ENCODE measurements around the gene SHMT2. TPM values are rescaled to one million over a fixed set of nuclear protein-coding genes. Genes with fewer than 3 reads are reported as not detected.

The SHMT2 gene
- total RNA-seq, 4 donors from 2014 or later, result 41.3 to 107 (median 46.4) TPM

DNA sequence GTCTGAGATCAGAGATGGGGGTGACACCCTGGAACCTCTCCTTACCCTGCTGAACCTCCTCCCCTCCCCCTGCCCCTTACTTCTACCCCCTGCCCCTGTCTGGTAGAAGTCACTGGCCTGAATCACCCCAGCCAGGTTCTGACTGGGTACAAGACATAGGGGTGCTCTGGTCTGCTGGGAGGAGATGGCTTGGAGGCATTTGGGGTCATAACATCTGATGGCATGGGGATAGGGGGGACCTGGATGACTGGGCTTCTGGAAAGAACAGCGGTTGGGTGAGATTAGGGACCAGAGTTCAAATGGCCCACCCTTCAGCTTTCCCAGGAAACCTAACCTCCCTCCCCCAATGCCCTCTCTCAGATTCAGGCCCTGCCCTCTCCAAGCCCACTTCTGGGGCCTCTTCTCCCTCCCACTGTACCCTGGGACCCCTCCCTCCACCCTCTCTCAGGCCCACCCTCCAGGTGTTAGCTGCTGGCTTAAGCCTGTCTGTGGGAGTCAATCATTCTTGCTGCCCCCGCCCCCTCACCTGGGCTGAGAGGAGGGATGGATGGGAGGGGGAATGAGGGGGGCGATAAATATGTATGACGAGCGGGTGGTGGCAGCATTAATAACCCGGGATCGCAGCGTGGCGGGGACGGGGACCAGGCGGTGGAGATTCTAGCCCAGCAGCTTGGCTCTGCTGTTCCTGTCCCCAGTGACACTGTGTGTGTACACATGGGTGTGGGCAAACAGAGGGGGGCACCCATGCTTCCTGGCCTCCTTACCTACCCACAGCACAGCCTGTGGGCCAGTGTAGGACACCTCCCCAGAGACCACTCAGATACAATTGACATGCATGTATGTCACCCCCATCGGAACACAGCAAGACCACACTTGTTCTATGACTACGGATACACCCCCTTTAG lies 7.0 kb upstream of the SHMT2 start:
- ATAC-seq, result no peak
- no peaks in the 10 kb centered on the region for H3K9me3 ChIP-seq
- DNase-seq, result no peak
- no peaks in the 10 kb centered on the region for H3K36me3 ChIP-seq
- TF ChIP-seq POLR2A (IDR thresholded peaks at IDR 0.05), result no peak
- in situ Hi-C loops (cut with MboI; ENCODE audit: low sequenced_read_pairs in 4 of 4) (no loop called here), intact Hi-C loops (cut with DNase I; ENCODE audit: low total_unique reads) (no loop called here)
- peaks cover 70 to 88% (median 71%) of the 10 kb centered on the region in 3 donors for H3K27me3 ChIP-seq
- H3K4me3 ChIP-seq, result no peak overlapping the region
- no peak overlapping the region for H3K27ac ChIP-seq
- H3K4me1 ChIP-seq, result peaks cover 0 to 1% of the 10 kb centered on the region in 2 donors

DNA sequence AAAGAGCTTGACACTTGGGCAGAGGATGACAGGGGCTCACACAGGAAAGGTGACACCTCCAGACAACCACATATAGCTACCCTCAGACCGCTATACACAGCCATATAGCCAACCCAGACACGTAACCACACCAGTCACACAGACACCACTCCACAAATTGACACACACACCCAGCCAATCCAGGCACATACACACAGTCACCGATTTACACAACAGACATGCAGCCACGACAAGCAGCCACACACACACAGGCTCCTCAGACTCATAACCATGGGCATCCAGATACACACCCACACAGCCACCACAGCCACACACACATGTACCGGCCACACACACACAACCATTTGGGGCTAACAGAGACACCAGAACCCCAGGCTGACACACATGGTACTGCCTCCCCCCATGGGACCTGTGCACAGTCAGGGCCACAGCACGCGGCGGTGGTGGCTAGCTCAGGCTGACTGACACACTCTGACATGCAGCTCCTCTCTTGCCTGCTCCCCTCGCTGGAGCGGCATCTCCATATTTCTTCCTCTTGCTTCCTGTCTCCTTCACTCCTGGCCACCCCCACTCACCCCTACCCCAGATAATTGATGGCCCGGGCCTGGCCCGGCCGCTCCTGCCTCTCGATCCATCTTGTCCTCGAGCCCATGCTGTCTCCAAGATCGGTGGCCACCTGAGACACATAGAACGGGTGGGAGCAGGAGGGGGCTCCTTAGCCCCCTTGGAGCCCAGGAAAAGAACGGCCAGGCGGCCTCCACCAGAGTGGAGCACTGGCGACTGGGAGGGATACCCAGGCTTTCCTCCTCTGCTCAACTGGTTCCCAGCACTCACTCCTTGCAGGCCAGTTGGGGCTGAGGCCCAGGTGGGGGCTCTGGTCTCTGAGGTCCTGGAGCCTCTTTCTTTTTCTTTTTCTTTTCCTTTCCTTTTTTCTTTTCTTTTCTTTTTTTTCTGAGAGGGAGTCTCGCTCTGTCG lies 6.0 kb upstream of the SHMT2 start:
- Histone ChIP-seq H3K27me3 (peaks cover 61 to 79% (median 63%) of the 10 kb centered on the region in 3 donors), H3K4me3 (no peak overlapping the region), H3K27ac (no peak overlapping the region), H3K4me1 (no peaks in the 10 kb centered on the region), H3K36me3 (no peaks in the 10 kb centered on the region), H3K9me3 (no peaks in the 10 kb centered on the region)
- intact Hi-C loops (cut with DNase I; ENCODE audit: low total_unique reads), result no loop called here
- TF ChIP-seq POLR2A (IDR thresholded peaks at IDR 0.05), result no peak
- TF ChIP-seq, protein P1, sequence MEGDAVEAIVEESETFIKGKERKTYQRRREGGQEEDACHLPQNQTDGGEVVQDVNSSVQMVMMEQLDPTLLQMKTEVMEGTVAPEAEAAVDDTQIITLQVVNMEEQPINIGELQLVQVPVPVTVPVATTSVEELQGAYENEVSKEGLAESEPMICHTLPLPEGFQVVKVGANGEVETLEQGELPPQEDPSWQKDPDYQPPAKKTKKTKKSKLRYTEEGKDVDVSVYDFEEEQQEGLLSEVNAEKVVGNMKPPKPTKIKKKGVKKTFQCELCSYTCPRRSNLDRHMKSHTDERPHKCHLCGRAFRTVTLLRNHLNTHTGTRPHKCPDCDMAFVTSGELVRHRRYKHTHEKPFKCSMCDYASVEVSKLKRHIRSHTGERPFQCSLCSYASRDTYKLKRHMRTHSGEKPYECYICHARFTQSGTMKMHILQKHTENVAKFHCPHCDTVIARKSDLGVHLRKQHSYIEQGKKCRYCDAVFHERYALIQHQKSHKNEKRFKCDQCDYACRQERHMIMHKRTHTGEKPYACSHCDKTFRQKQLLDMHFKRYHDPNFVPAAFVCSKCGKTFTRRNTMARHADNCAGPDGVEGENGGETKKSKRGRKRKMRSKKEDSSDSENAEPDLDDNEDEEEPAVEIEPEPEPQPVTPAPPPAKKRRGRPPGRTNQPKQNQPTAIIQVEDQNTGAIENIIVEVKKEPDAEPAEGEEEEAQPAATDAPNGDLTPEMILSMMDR (IDR thresholded peaks at IDR 0.05 in 4 of 5, conservative IDR thresholded peaks at IDR 0.05 in 1 of 5), result no peak
- in situ Hi-C loops (cut with MboI; ENCODE audit: low sequenced_read_pairs in 4 of 4), result no loop called here
- ATAC-seq (no peak), DNase-seq (no peak)

DNA sequence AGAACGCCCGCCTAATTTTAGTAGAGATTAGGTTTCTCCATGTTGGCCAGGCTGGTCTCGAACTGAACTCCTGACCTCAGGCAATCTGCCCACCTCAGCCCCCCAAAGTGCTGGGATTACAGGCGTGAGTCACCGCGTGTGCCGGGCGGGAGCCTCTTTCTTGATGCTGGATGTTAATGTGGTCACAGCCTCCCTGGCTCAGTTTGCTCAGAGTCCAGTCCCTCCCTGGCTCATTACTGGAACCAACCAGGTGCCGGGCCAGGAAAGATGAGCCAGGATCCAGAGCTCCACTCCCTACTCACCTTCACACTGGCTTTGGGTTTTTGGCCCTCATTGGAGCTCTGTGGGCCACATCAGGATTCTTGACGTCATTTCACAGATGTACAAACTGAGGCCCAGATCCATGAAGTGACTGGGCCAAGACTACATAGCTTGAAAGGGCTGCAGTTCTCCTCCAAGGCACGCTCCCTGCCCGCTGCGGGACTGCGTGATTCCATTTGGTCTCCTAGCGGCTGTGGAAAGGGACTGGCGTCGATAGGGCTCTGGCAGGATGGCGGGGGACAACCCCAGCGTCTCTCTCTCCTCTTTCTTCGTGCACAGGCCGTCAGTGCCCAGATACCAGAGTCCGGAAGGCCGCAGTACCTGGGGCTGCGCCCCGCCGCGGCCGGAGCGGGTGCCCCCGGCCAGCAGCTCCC lies 5.1 kb upstream of the SHMT2 start:
- Histone ChIP-seq H3K27ac (no peak overlapping the region), H3K4me1 (no peaks in the 10 kb centered on the region), H3K4me3 (no peak overlapping the region), H3K9me3 (no peaks in the 10 kb centered on the region), H3K36me3 (no peaks in the 10 kb centered on the region), H3K27me3 (peaks cover 51 to 70% (median 55%) of the 10 kb centered on the region in 3 donors)
- DNase-seq, result no peak
- no peak for ATAC-seq
- no peak for TF ChIP-seq POLR2A (IDR thresholded peaks at IDR 0.05)
- TF ChIP-seq, protein P1 (IDR thresholded peaks at IDR 0.05 in 4 of 5, conservative IDR thresholded peaks at IDR 0.05 in 1 of 5), result no peak
- intact Hi-C loops (cut with DNase I; ENCODE audit: low total_unique reads), result no loop called here
- in situ Hi-C loops (cut with MboI; ENCODE audit: low sequenced_read_pairs in 4 of 4), result no loop called here

DNA sequence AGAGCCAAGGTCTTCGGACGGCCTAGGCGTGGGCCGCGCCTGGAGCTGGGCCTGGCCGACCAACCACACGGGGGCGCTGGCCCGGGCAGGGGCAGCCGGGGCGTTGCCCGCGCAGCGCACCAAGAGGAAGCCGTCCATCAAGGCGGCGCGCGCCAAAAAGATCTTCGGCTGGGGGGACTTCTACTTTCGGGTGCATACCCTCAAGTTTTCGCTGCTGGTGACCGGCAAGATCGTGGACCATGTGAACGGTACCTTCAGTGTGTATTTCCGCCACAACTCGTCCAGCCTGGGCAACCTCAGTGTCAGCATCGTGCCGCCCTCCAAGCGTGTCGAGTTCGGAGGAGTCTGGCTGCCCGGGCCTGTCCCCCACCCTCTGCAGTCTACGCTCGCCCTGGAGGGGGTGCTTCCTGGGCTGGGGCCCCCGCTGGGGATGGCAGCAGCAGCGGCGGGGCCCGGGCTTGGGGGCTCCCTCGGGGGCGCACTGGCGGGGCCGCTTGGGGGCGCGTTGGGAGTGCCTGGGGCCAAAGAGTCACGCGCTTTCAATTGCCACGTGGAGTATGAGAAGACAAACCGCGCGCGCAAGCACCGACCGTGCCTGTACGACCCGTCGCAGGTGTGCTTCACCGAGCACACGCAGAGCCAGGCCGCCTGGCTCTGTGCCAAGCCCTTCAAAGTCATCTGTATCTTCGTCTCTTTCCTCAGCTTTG lies 4.4 kb upstream of the SHMT2 start:
- H3K9me3 ChIP-seq, result no peaks in the 10 kb centered on the region
- in situ Hi-C loops (cut with MboI; ENCODE audit: low sequenced_read_pairs in 4 of 4), result no loop called here
- ATAC-seq, result no peak
- TF ChIP-seq, protein P1 (IDR thresholded peaks at IDR 0.05 in 4 of 5, conservative IDR thresholded peaks at IDR 0.05 in 1 of 5), result peak; percentile 18 to 53 (median 47)
- TF ChIP-seq POLR2A (IDR thresholded peaks at IDR 0.05), result no peak
- DNase-seq, result no peak
- H3K4me3 ChIP-seq, result no peak overlapping the region
- H3K36me3 ChIP-seq, result no peaks in the 10 kb centered on the region
- no peak overlapping the region for H3K27ac ChIP-seq
- peaks cover 1 to 3% of the 10 kb centered on the region in 2 donors for H3K4me1 ChIP-seq
- intact Hi-C loops (cut with DNase I; ENCODE audit: low total_unique reads), result no loop called here
- peaks cover 44 to 62% (median 52%) of the 10 kb centered on the region in 3 donors for H3K27me3 ChIP-seq

Measured in gastrocnemius medialis (tissue), 4 donors.